GM21526 (cell line): ENCODE data around the gene MAPK11.

ENCODE experiments used
- ATAC-seq: cut with Tn5 transposase; IDR thresholded peaks from one replicate; pipeline ENCODE4 v1.9.1; 2021; ENCODE audit warnings: moderate library complexity; ENCODE audit not compliant: unreplicated experiment, low FRiP score

MAPK11 gene

DNA sequence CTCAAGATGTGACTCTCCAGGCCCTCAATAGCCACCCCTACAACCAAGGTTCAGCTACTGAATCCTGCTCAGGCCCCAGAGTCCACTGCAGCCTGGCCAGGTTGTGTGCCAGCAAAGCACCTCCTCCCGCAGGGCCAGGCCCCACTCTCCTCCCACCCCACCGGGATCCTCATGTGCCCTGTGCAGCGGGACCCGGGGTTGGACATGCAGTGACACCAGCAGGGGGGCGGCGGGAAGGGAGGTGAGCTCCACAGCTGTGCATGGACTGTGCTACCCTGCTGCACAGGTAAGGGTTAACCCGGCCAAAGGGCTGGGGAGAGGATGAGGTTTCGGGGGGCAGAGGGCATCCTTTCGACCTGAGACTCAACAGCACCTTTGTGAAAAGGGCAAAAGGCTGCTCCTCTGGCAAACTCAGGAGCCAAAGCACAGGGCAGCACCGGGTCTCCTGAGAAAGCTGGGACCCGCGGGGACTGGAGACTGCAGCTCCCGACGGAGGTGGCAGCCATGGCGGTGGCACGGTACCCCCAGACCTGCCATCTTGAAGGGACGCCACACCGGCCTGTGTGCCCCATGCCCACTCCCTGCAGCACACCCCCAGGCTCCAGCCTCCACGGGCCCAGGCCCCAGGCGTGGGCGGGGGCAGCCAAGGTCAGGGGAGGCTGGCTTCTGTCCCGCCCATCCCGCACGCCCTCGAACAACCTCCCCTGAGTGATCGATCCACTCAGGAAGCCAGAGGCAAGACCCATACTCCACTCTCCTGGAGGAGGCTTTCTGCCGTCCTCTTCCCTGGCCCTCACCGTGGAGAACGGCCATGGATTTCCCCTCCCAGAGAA lies 26.7 kb upstream of the MAPK11 start:
- no peak for ATAC-seq

DNA sequence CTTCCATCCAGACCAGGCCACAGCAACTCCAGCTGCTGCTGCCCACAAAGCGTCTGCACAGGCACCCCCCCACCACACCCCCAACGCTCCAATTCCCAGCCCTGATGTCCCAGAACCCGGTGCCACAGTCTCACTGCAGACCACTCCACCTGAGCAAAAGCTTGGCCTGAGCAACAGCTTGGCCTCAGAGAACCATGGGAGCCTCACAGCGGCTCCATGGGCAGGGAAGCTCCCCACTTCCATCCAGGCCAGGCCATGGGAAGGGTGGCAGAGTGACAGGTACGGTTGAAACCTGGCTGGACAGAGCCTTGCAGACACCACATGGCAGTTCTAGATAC lies 24.1 kb upstream of the MAPK11 start:
- ATAC-seq, result no peak

DNA sequence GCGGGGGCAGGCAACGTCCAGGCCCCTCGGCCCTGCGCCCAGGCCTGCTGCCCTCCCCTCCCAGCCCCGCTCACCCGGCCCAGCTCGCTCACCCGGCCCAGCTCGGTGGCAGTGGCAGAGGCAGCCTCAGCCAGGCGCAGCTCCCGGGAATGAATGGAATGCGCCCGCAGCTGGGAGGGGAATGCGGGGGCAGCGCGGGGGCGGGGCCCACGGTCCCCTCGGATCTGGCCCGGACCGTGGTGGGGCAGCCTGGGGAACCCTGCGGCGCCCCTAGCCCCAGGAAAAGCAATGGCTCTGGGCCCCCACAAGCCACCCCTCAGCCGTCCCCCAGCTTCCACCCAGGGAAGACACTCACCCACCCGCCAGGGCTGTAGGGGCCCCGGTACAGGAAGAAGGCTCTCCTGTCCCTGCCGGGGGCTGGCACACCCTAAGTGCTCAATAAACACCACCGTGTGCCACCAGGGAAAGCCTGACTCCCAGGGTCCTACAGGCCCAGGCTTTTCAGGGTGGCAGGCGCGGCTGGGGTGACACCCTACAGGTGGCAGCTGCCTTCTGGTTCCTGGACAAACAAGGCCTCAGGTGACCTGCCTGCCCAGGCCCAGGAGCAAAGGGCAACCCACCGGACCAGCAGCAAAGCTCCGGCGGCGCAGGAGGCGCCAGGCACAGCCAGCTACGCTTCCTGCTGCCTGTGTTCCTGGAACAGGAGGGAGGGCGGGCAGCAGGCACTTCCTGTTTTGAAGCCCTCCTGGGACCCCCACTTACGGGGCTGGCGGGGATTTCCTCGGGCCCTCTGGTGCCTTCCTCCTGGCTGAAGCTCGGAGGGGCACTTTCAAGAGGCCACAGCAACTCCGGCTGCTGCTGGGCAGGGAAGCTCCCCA lies 23.5 kb upstream of the MAPK11 start:
- ATAC-seq, result no peak

DNA sequence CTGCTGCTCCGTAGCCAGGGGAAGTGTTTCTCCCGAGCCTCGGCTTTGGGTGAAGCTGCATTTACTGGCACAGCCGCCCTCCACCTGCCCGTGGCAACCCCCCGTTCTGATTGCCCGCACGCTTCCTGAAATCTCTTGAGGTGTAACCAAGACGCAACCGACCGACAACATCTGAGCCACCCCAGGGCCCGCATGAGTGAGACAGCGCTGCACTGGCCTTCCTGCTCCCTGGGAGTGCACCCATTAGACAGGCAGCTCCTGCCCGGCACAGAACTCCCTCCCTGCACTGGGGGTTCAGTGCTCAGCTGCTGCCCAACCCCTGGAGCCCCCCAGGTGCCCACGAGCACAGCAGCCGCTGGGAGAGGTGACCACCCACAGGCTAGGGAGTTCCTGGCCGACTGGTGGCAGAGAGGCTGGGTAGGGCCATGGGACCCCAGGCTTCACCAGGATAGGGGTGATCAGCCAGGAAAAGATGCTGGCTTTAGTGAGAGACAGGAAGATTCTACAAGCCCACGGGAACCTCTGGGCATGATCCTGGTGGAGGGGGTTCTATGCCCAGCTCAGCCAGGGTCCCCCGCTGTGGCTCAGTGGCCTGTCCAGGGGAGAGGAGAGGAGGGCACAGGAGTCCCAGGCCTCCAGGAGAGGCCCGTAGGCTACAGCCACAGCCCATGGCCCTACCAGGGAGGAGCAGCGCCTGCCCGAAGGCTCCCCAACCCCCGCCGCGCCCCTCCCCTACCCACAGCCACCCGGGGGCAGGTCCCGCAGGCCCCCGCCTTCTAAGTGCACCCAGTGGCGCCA lies 22.7 kb upstream of the MAPK11 start:
- no peak for ATAC-seq

DNA sequence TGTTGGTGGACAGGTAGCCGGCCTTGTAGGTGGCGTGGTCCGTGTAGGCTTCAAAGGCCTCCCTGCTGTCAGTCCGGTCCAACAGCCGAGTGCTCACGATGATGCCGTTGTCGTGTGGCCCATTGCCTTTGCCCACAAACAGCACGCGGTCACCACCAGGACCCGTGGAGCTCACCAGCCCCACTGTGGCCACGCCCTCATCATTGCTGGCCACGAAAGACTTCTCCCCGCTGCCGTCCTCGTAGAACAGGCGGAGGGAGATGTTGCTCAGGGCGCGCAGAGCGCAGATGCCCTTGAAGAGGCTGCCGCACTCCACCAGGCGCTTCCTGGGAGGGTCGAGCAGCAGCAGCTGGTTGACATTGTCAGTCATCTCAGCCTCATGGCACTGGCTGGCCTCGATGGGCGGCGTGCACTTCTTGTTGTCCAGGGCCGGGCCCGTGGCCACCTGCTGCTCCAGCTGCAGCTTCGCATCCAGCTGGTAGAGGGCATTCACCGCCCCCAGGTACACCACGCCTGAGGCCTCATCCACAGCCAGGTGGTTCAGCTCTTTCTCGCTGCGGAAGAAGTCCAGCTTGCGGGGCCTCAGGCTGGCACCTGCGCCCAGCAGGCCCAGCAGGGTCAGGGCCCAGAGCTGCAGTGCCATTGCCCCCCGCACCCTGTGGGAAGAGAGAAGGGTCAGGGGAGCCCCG lies 19.9 kb upstream of the MAPK11 start:
- ATAC-seq, result no peak

DNA sequence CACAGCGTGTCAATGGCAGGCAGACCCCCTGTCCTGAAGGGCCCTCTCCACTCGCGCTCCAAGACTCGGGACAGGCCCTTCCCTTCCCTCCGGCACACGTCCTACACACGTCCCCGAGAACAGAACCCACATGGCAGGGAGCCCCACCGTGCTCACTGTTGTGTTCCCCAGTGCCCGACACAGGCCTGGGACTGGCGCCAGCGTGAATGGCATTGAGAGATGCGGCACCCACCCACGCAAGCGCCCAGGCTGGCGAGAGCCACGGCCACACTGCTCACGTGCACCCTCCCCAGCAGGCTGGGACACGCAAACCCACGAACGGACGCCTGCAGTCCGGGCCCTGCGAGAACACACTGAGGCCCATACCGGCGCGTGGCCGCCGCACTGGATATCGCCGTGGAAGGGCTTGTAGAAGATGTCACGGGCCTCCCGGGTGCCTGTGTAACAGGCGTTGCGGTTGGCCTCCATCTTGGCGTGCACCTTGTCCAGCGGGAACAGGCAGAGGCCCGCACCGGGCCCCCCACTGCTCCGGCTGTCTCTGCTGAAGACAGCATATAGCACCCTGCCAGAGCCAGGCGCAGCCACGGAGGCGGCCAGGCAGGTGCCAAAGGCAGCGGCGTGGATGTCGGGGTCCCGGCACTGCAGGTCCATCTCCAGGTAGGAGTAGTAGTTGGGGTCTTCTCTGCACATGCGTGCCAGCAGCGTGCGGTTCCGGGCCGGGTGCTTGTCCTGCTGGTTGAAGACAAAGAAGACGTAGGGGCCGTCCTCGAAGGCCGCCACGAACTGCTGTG lies 19.2 kb upstream of the MAPK11 start:
- no peak for ATAC-seq

DNA sequence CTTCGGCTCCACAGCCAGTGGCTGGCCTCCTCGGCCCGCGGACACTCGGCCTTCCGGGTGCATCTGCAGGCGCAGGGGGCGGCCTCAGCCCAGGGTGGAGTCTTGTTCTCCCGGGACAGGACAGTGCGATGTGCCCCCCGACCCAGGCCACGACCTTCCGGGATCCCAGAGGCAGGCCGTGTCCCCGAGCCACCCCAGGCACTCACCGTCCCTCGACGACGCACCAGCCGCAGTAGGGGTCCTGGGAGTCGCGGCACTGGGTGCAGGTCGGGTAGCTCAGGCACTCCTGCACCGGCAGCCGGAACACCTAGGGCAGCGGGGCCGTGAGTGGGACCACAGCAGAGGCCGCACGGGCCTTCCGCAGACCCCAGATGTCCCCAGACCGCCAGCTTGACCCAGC lies 17.6 kb upstream of the MAPK11 start:
- no peak for ATAC-seq

DNA sequence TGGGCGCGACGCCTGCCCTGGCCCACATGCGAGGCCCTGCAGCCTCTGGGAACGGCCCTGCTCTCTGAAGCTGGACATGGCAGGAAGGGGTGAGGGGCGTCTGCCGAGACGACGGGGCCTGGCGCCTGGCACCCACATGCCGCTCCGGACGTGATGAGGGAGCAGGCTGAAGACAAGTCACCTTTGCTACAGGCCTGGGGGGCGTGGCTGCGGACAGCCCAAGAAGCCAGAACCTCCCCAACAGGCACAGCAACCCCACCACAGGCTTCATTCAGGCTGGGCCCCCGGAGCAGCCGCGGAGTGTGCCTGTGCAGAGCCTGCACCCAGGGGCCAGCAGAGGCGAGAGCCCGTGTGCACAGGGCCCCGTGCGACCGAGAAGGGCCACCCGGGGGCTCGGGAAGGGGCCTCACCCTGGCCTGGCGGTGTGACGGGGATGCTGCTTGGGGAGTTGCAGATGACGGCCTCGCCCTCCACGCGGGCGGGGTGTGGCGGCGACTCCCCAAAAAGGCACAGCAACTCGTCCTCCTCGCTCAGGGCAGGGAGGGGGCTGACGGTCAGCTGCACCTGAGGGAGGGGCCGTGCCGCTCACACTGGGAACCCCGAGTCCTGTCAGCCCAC lies 16.6 kb upstream of the MAPK11 start:
- no peak for ATAC-seq

DNA sequence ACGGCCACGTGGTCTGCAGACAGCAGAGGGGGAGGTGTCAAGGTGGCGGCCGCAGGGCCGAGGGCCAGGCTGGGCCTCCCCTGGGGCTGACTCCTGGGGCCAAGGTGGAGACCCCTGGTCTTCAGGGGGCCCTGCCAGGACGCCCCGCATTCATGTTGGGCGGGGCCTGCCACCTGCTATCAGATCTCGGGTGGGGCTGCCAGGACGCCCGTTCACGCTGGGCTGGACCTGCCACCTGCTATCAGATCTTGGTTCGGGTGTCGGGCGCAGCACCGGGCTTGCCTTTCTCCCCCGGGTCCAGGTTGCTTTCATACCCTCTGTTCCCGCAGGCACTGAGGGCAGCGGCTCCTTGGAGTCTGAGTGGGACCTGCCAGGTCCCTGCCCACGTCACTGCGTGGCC lies 16.1 kb upstream of the MAPK11 start:
- ATAC-seq, result no peak

DNA sequence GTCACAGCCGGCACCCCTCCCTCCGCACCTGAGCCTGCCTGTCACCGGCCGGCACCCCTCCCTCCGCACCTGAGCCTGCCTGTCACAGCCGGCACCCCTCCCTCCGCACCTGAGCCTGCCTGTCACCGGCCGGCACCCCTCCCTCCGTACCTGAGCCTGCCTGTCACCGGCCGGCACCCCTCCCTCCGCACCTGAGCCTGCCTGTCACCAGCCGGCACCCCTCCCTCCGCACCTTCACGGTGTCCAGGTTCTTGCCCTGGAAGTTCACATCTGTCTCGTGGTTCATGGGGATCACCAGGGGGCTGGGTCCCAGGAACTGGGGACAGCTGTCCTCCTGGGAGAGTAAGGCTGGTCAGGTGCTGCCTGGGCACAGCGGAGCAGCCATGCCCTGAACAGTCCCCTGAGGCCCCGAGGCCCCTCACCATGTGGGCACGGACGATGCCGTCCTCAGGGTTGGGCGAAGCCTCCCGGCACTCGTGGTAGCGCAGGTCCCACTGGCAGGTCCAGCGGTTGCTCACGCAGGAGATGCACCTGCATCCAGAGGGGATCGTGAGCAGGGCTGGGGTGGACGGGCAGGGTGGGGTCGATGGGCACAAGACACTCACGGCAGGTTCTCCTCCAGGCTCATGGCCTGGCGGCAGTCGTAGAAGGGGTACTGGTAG lies 15.5 kb upstream of the MAPK11 start:
- no peak for ATAC-seq

DNA sequence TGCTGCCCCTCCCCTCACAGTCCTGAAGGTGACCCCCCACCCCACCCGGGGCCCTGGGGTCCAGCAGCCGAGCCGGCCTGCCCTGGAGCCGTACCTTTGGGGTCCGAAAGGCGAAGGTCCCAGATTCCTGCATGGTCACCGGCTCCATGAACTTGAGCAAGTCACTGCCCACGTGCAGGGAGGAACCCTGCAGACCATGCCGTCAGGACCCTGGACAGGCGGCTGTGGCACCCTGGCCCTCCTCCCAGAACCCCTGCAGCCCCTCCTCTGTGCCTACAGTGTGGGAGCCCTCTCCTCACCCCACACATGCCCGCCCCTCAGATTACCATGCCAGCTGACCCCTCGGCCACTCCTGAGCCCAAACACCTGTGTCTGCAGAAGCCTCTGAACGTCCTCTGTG lies 14.3 kb upstream of the MAPK11 start:
- no peak for ATAC-seq

DNA sequence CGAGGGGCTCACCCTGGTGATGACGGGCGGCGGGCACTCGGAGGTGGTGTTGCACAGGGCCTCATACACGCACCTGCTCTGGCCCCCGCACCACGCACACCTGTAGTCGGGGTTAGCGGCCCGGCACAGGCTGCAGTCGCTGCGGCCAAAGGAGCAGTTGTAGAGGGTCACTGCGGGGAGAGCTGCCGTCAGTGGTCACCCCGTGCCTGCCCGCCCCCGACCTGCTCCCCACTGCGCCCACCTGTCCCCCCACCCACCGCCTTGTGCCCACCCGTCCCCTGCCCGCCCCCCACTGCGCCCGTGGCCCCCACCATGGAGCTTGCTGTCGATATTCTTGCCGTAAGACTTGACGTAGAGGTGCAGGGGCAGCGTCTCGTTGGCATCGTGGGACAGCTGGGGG lies 13.6 kb upstream of the MAPK11 start:
- ATAC-seq, result no peak

DNA sequence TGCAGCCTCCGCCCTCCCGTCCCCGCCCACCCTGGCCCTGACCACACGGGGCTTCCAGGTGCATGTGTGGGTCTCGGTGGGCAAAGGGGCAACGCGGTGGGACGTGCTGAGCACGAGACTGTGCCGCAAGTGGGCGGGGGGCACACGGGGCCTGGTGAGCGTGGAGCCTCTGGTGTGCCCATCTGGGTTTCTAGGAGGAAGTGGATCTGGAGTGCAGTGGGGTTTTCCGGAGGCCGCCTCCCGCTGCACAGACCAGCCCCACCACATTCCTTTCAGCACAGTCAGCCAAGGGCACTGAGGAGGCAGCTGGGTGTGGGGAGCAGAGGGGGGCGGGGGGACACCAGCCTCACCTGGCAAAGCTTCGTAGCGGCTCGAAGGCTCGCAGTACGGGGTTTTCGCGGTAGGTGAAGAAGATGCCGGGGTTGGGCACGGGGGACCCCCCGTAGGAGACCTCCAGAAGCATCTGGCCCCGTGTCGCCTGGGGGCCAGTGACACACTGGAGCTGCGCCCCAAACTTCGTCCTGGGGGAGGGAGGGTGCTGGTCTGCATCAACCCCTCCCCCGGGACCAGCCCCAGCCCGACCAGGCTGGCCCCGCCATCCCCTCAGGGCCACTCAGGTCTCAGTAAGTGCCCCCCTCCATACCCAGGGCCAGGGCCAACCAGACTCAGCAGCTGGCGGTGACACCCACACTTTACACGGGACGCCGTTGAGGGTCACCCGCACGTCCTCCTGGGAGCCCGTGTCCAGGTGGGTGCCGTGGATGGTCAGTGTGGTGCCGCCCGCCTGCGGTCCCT lies 12.4 kb upstream of the MAPK11 start:
- ATAC-seq, result no peak

DNA sequence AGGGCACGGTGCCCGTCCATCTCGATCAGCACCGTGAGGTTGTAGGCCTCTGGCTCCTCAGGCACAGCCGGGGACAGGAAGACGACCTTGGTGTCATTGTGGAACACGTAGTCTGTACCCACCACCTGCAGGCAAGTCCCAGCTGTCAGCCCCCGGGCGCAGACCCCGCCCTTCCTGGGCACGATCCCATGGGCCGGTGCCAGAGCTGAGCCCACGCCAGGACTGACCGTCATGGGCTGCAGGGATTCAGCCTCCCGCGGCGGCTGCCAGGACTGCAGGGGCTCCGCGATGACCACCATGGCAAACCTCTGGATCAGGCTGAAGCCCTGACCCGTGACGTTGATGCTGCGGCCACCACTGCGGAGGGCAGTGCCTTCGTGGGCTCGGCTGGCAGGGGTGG lies 11.8 kb upstream of the MAPK11 start:
- no peak for ATAC-seq

DNA sequence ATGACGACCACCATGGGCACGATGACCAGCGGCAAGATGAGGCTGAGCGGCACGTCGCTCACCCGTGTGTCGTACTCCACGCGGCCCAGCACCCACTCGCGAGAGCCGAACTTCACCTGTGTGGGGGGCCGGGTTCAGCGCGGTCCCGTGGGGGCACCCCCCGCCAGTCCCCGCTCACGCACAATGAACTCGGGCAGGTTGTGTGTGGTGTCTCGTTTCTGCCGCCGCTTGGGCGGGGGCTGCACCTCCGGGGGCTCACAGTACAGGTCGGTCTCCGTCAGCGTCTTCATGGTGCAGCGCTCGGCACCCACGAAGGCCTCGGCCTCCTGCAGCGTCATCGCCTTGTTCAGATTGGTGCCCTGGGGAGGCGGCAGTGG lies 11.2 kb upstream of the MAPK11 start:
- no peak for ATAC-seq

DNA sequence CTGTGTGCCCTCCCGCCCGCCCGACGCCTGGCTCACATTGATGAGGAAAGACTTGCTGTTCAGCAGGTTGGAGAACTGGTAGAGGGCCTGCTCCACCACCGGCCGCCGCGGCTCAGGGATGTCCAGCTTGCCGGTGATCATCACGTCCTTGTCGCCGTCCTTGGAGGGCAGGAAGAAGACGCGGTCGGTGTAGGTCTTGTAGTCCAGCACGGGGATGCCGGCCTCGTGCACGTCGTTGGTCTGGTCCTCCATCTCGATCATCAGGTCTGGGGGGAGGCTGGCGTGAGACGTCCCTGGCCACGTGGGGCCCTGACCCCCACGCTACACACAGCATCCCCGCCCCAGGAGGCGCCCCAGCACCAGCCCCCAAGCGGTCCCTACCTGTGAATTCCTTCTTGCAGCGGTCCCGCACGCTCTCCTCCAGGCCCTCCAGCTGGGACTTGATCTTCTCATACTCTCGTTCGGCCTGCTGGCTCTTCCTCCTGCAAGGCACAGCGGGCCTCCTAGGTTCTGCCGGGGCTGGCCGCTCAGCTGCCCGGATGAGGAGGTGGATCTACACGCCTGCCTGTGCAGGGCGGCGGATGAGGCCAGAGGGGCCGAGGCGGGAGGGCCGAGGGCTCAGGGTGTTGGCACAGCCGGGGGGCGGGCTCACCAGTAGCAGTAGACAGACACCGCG lies 10.7 kb upstream of the MAPK11 start:
- ATAC-seq, result no peak

DNA sequence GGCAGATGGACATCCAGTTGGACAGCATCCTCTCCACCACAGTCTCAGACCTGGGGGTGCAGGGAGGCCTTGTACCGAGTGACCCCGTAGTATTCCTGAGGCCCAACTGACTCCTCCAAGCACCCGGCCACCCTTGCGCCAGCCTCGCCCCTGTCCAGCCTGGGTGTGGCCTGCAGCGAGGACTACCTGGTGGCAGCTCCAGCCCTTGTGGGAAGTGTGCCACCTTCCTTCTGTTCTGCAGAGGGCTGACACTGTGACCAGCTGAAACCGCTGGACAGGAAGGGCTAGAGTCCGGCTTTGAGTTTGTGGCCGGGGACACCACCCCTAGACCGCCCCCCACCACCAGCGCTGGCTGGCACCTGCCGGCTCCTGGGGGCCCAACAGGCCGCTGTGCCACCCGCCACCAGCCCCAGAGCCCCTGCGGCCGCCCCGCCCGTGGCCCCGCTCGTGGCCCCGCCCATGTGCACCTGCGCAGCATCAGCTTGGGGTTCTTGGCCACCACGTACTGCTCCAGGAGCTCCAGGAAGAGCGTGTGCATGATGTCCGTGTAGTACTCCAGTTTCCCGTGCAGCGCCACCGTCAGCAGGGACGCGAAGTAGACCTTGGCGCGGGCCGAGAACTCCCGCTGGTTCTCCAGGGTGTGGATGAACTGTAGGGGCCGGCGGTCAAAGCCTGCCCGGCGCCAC lies 10.0 kb upstream of the MAPK11 start:
- ATAC-seq, result no peak
